Endothelial cell of umbilical vein (primary cell): ENCODE data around the gene EPHA4. TPM values are rescaled to one million over a fixed set of nuclear protein-coding genes. Genes with fewer than 3 reads are reported as not detected.

Source experiments
- BruUV-seq: library from RNA; stranded (reverse); fragments of 400-500 nt; replicated peaks from 2 replicates; lab custom pipeline; 2021; lab: Mats Ljungman, UMichigan
- CTCF ChIA-PET: fragments of 300-600, 350-600 bp; sonication (Branson Sonifier 250); formaldehyde crosslinking; loops from one replicate; lab custom pipeline; 2021; ENCODE audit warnings: antibody characterized with exemption, inconsistent platforms; lab: Charles Lee
- POLR2A ChIA-PET: fragments of 300-600, 350-600 bp; sonication (Branson Sonifier 250); formaldehyde crosslinking; loops from one replicate; lab custom pipeline; 2021; ENCODE audit warnings: antibody characterized with exemption, inconsistent platforms; lab: Charles Lee
- DNase-seq: peaks from one replicate; pipeline ENCODE4 v3.0.0-alpha.2; 2011; ENCODE audit warnings: low read depth, low spot score
- FAIRE-seq: peaks from 2 replicates; lab custom pipeline; 2011; peaks lifted over from hg19 to GRCh38; lab: Jason Lieb, UNC
- H2AFZ ChIP-seq: 2 replicates; pipeline ENCODE4 v1.6.0; 2012; ENCODE audit warnings: low read depth, low read length, control low read depth, inconsistent platforms
- H3K27ac ChIP-seq: 2 replicates; pipeline ENCODE4 v1.5.1; 2011; ENCODE audit warnings: low read depth, mild to moderate bottlenecking, control low read depth, low read length, moderate library complexity; ENCODE audit not compliant: insufficient read depth
- H3K27me3 ChIP-seq, 2 experiments: 2 replicates each; pipeline versions ENCODE4 v1.6.0 to v1.6.1; 2011; ENCODE audit warnings: low read length in 2 of 2, mixed read lengths in 1 of 2; ENCODE audit not compliant: control insufficient read depth in 2 of 2, insufficient read depth in 2 of 2
- H3K36me3 ChIP-seq, 2 experiments: 2 replicates in 1 of 2; 3 replicates in 1 of 2; pipeline ENCODE4 v1.5.1; 2011; ENCODE audit warnings: low read length in 2 of 2, mild to moderate bottlenecking in 1 of 2, moderate library complexity in 1 of 2; ENCODE audit not compliant: control insufficient read depth in 2 of 2, insufficient read depth in 2 of 2; ENCODE audit errors: extremely low read depth in 1 of 2
- H3K4me1 ChIP-seq: 3 replicates; pipeline ENCODE4 v1.5.1; 2011; ENCODE audit warnings: mild to moderate bottlenecking, low read length; ENCODE audit not compliant: control insufficient read depth, insufficient read depth; ENCODE audit errors: extremely low read depth
- H3K4me2 ChIP-seq: 2 replicates; pipeline ENCODE4 v1.6.1; 2011; ENCODE audit warnings: low read length, control low read depth, mixed read lengths; ENCODE audit not compliant: insufficient read depth
- H3K4me3 ChIP-seq, 3 experiments: fragments of 200-600 bp in 1 of 3; sonication (generic), shearing (Covaris generic) in 1 of 3; replicated peaks in 1 of 3; 2 replicates each; pipeline ENCODE4 v1.5.1; 2011 to 2016; ENCODE audit warnings: control low read depth in 3 of 3, low read length in 3 of 3, mild to moderate bottlenecking in 2 of 3, inconsistent platforms in 1 of 3, low read depth in 1 of 3, moderate library complexity in 1 of 3; ENCODE audit not compliant: insufficient read depth in 1 of 3
- H3K79me2 ChIP-seq: 2 replicates; pipeline ENCODE4 v1.6.0; 2012; ENCODE audit warnings: low read length, inconsistent platforms; ENCODE audit not compliant: control insufficient read depth, insufficient read depth
- H3K9ac ChIP-seq: replicated peaks from 2 replicates; pipeline ENCODE3; 2011; ENCODE audit warnings: low read length, control low read depth; ENCODE audit not compliant: insufficient read depth; ENCODE audit errors: extremely low read depth
- H3K9me1 ChIP-seq: replicated peaks from 3 replicates; pipeline ENCODE4 v1.6.0; 2011; ENCODE audit warnings: mild to moderate bottlenecking, low read length; ENCODE audit not compliant: control insufficient read depth, insufficient read depth; ENCODE audit errors: extremely low read depth
- H3K9me3 ChIP-seq: replicated peaks from 2 replicates; pipeline ENCODE4 v1.5.1; 2012; ENCODE audit warnings: low read length, inconsistent platforms; ENCODE audit not compliant: control insufficient read depth, insufficient read depth
- H4K20me1 ChIP-seq: replicated peaks from 2 replicates; pipeline ENCODE3; 2011; ENCODE audit warnings: mild to moderate bottlenecking, low read length; ENCODE audit not compliant: control insufficient read depth, insufficient read depth; ENCODE audit errors: extremely low read depth
- EZH2 ChIP-seq: IDR thresholded peaks from 2 replicates; pipeline ENCODE4 v1.6.1; 2012; ENCODE audit warnings: borderline replicate concordance, low read depth, mild to moderate bottlenecking, moderate library complexity, low read length, inconsistent platforms; ENCODE audit not compliant: severe bottlenecking
- FOS ChIP-seq: IDR thresholded peaks from 2 replicates; pipeline ENCODE4 v1.6.1; 2011; ENCODE audit warnings: mild to moderate bottlenecking, low read length, moderate library complexity, borderline replicate concordance; ENCODE audit not compliant: insufficient read depth
- GATA2 ChIP-seq: IDR thresholded peaks from 2 replicates; pipeline ENCODE4 v1.7.0; 2011; ENCODE audit warnings: low read depth, mild to moderate bottlenecking, moderate library complexity, mixed read lengths, low read length; ENCODE audit not compliant: insufficient read length, insufficient read depth
- JUN ChIP-seq: IDR thresholded peaks from 2 replicates; pipeline ENCODE4 v1.6.1; 2011; ENCODE audit warnings: borderline replicate concordance, low read depth; ENCODE audit not compliant: insufficient read length, insufficient read depth
- MYC ChIP-seq: IDR thresholded peaks from one replicate; pipeline ENCODE4 v1.6.1; 2011; ENCODE audit warnings: mild to moderate bottlenecking, low read depth, low read length
- POLR2A ChIP-seq: IDR thresholded peaks from 2 replicates; pipeline ENCODE4 v1.6.1; 2012; ENCODE audit warnings: low read depth, mild to moderate bottlenecking, control low read depth, low read length
- POLR2AphosphoS5 ChIP-seq: IDR thresholded peaks from 2 replicates; pipeline ENCODE4 v1.6.1; 2012; ENCODE audit warnings: low read depth, mild to moderate bottlenecking, control low read depth, low read length, moderate library complexity; ENCODE audit not compliant: insufficient read depth
- dilution Hi-C: fragments of 300-500 bp; cut with MboI; formaldehyde crosslinking; loops from one replicate; pipeline ENCODE4 v1.15.0; 2019; ENCODE audit warnings: low sequenced_read_pairs; ENCODE audit not compliant: extremely low pct_ligation_motif_present
- intact Hi-C: fragments of 100-400 bp; cut with micrococcal nuclease; formaldehyde crosslinking; loops from one replicate; pipeline ENCODE4 v1.10.0; 2022
- polyA plus RNA-seq, 4 experiments: library from polyadenylated mRNA; depleted of rRNA in 3 of 4; stranded (reverse) in 3 of 4; unstranded in 1 of 4; fragments of >200 nt; gene quantifications; 2 replicates each; pipeline versions ENCODE4 v1.2.1 to v1.2.3, GENCODE V29; 2011 to 2012; ENCODE audit warnings: missing spikeins in 1 of 4
- total RNA-seq: library from RNA; stranded (reverse); gene quantifications from 2 replicates; pipeline ENCODE4 v1.2.3, GENCODE V29; 2021
- TF ChIP-seq, protein P1 (sequence below): IDR thresholded peaks from 2 replicates; pipeline ENCODE4 v1.6.1; 2011; ENCODE audit not compliant: insufficient read depth, insufficient read length
- TF ChIP-seq, protein P2 (sequence below), 2 donors: IDR thresholded peaks; 1 replicate in 1 of 2; 2 replicates in 1 of 2; pipeline ENCODE4 v1.5.1; 2011; ENCODE audit warnings: low read length in 2 of 2, mild to moderate bottlenecking in 2 of 2, moderate library complexity in 2 of 2, control low read depth in 1 of 2, inconsistent platforms in 1 of 2, low read depth in 1 of 2; ENCODE audit not compliant: insufficient read depth in 1 of 2; ENCODE audit errors: extremely low read depth in 1 of 2

EPHA4 gene
- total and polyA plus RNA-seq, 2 donors (not counting 3 experiments of a cell fraction or from before 2014, with no cell fraction given) = 11.9 to 19.8 TPM

DNA sequence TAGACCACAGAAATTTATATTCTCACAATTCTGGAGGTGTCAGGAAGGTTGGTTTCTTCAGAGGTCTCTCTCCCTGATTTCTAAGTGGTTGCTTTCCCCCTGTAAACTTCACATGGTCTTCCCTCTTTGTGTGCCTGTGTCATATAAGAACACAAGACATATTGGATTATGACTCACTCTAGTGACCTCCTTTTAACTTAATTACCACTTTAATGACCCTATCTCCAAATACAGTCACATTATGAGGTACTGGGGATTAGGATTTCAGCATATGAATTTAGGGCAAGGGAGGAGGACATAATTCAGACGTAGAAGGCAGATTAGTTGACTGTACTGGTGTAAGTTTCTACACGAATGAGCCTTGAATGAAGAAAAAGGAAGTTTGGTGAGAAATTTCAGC, 38.2 kb upstream of the EPHA4 start:
- ChIA-PET CTCF (interaction anchor here (0.8 kb wide), 1 partner anchor 10 kb away, joined by 3 read pairs; no protein-coding TSS in a partner anchor), POLR2A (no interaction called here)
- no peaks in the 10 kb centered on the region for H3K27me3 ChIP-seq
- no peak for DNase-seq
- H4K20me1 ChIP-seq = no peaks in the 10 kb centered on the region
- H3K9me1 ChIP-seq = no peaks in the 10 kb centered on the region
- dilution Hi-C loops (no loop called here), intact Hi-C loops (no loop called here)
- H2AFZ ChIP-seq = no peak overlapping the region
- no peak overlapping the region for H3K9ac ChIP-seq
- no peaks in the 10 kb centered on the region for H3K79me2 ChIP-seq
- no peaks in the 10 kb centered on the region for H3K4me1 ChIP-seq
- FAIRE-seq = no peak
- no peak overlapping the region for H3K27ac ChIP-seq
- BruUV-seq = no TSS peak
- H3K4me2 ChIP-seq = no peak overlapping the region
- no peaks in the 10 kb centered on the region for H3K9me3 ChIP-seq
- H3K4me3 ChIP-seq = no peak overlapping the region
- H3K36me3 ChIP-seq = no peaks in the 10 kb centered on the region
- TF ChIP-seq GATA2 = no peak
- no peak for TF ChIP-seq MYC
- TF ChIP-seq, protein P1, sequence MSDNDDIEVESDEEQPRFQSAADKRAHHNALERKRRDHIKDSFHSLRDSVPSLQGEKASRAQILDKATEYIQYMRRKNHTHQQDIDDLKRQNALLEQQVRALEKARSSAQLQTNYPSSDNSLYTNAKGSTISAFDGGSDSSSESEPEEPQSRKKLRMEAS = no peak
- no peak for TF ChIP-seq EZH2
- no peak for TF ChIP-seq POLR2AphosphoS5
- TF ChIP-seq, protein P2, sequence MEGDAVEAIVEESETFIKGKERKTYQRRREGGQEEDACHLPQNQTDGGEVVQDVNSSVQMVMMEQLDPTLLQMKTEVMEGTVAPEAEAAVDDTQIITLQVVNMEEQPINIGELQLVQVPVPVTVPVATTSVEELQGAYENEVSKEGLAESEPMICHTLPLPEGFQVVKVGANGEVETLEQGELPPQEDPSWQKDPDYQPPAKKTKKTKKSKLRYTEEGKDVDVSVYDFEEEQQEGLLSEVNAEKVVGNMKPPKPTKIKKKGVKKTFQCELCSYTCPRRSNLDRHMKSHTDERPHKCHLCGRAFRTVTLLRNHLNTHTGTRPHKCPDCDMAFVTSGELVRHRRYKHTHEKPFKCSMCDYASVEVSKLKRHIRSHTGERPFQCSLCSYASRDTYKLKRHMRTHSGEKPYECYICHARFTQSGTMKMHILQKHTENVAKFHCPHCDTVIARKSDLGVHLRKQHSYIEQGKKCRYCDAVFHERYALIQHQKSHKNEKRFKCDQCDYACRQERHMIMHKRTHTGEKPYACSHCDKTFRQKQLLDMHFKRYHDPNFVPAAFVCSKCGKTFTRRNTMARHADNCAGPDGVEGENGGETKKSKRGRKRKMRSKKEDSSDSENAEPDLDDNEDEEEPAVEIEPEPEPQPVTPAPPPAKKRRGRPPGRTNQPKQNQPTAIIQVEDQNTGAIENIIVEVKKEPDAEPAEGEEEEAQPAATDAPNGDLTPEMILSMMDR (IDR thresholded peaks at IDR 0.05; ENCODE audit: extremely low read depth in 1 of 2, insufficient read depth in 1 of 2, low read depth in 1 of 2, low read length in 2 of 2) = no peak
- TF ChIP-seq POLR2A = no peak
- TF ChIP-seq FOS = no peak
- no peak for TF ChIP-seq JUN
